Suprapubic skin (tissue), 4 donors: ENCODE data around the gene CMSS1.

Experiments
- CTCF ChIP-seq, 2 donors: fragments of 200-600 bp in 1 of 2; fragments of 450-650 bp in 1 of 2; sonication (generic) in 1 of 2; IDR thresholded peaks; one replicate each; pipeline ENCODE4 v1.5.1; 2016 to 2019; ENCODE audit warnings: antibody characterized with exemption in 2 of 2, mild to moderate bottlenecking in 1 of 2, moderate library complexity in 1 of 2
- EP300 ChIP-seq: sonication (generic); formaldehyde crosslinking; IDR thresholded peaks from one replicate; pipeline ENCODE4 v1.6.1; 2017; ENCODE audit warnings: antibody characterized with exemption
- POLR2A ChIP-seq, 2 donors: fragments of 450-650 bp; IDR thresholded peaks; one replicate each; pipeline ENCODE4 v1.6.1; 2017; ENCODE audit warnings: antibody characterized with exemption in 2 of 2, mild to moderate bottlenecking in 2 of 2, moderate library complexity in 2 of 2
- POLR2AphosphoS5 ChIP-seq, 3 donors: sonication (generic); formaldehyde crosslinking; IDR thresholded peaks; one replicate each; pipeline ENCODE4 v1.6.1; 2017; ENCODE audit warnings: antibody characterized with exemption in 3 of 3

GRCh38 chr3:99984668-99985067, 167.0 kb downstream of the CMSS1 start:
- TF ChIP-seq CTCF (IDR thresholded peaks at IDR 0.05): no peak
- no peak for TF ChIP-seq EP300
- TF ChIP-seq POLR2A (IDR thresholded peaks at IDR 0.05): no peak
- no peak for TF ChIP-seq POLR2AphosphoS5 (IDR thresholded peaks at IDR 0.05)
